ENCODE results near the gene FN1. TPM values are rescaled to one million over a fixed set of nuclear protein-coding genes. Genes with fewer than 3 reads are reported as not detected.

FN1 gene
- polyA plus RNA-seq, 1 of the 3 experiments (the other 2 are of a cell fraction): 1,671 TPM

DNA sequence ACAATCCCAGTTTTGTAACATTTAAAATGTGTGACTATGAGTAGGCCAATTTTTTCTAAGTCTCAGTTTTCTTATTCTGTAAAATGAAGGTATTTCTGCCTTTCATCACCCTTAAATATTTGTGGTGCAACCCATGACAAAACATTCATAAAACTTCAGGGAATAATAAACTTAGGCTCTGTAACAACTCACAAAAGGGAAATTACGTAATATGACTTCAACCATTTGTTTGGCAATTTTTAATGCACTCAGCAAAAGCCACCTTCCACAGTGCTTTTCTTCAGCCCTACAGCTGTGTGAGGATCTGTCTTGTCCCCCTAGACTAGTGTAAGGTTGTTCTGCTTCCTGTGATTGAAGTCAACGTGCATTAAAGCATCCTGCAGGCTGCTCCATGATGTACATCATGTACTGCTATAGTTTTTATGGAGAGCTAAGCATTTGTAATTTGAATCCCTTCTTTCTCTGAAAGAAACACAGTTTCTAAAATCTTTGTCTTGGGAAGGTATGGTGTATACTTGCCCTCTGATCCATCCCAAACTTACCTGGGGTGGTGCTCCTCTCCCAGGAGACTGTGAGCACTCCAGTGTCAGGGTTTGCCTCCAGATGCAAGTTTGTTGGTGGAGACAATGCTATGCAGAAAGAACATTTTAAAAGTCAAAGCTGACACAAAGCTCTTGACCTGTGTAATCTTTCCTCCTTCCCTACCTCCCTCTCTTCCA, 39.1 kb downstream of the FN1 start (continued):
- TF ChIP-seq RFX5 (IDR thresholded peaks at IDR 0.05; ENCODE audit: low read length) (no peak), RAD21 (IDR thresholded peaks at IDR 0.05; ENCODE audit: low read length) (no peak), JUND (IDR thresholded peaks at IDR 0.05) (no peak), NFIC (IDR thresholded peaks at IDR 0.05; ENCODE audit: borderline replicate concordance) (no peak)

- POLR2A ChIA-PET: no interaction called here
- H3K4me1 ChIP-seq (ENCODE audit: control insufficient read depth in 1 of 2, insufficient read depth in 2 of 2, low read depth in 1 of 2, low read length in 1 of 2): peaks cover 0 to 15% of the 10 kb centered on the region in 2 experiments; a peak in 1 of 4 replicates
- H3K27me3 ChIP-seq (ENCODE audit: insufficient read depth): no peaks in the 10 kb centered on the region
- CTCF ChIA-PET: interaction anchor here (1.0 kb wide), 1 partner anchor 12 kb away, joined by 4 read pairs; no protein-coding TSS in a partner anchor
- H3K9me3 ChIP-seq: no peaks in the 10 kb centered on the region
- H3K27ac ChIP-seq (ENCODE audit: low read depth in 2 of 2, low read length in 1 of 2): peak overlapping the region in 1 of 2 experiments; percentile 23; a peak in 1 of 4 replicates
- H3F3A ChIP-seq (replicated peaks; ENCODE audit: insufficient read depth): peaks cover 92% of the 10 kb centered on the region
- H3K4me2 ChIP-seq: no peak overlapping the region
- no peak overlapping the region for H2AFZ ChIP-seq (ENCODE audit: low read depth)
- H3K36me3 ChIP-seq (replicated peaks in 1 of 2; ENCODE audit: control insufficient read depth in 1 of 2, insufficient read depth in 2 of 2, low read length in 1 of 2): peaks cover 71 to 98% of the 10 kb centered on the region in 2 experiments
- no peaks in the 10 kb centered on the region for H3K9me2 ChIP-seq
- no peak for DNase-seq
- 79% methylated on average over 5 of the region's 5 CpGs for WGBS (ENCODE audit: low lambda C conversion rate)
- peaks cover 55% of the 10 kb centered on the region for H4K20me1 ChIP-seq (ENCODE audit: insufficient read depth)
- TF ChIP-seq GATA2 (CRISPR knock-in tag; IDR thresholded peaks at IDR 0.05) (no peak), TEAD4 (IDR thresholded peaks at IDR 0.05; ENCODE audit: borderline replicate concordance, insufficient read depth) (no peak), FOXM1 (IDR thresholded peaks at IDR 0.05; ENCODE audit: low read depth) (no peak), IRF3 (IDR thresholded peaks at IDR 0.05; ENCODE audit: low read depth, low read length) (no peak), FOXJ3 (CRISPR knock-in tag; IDR thresholded peaks at IDR 0.05) (no peak), RXRA (IDR thresholded peaks at IDR 0.05; ENCODE audit: borderline replicate concordance, low read depth) (no peak), REST (IDR thresholded peaks at IDR 0.05; ENCODE audit: low read depth, low read length) (no peak), MEF2A (IDR thresholded peaks at IDR 0.05; ENCODE audit: borderline replicate concordance, low read depth) (no peak), TCF12 (IDR thresholded peaks at IDR 0.05) (no peak), YY1 (IDR thresholded peaks at IDR 0.05; ENCODE audit: low read depth) (no peak), FOSL2 (IDR thresholded peaks at IDR 0.05; ENCODE audit: borderline replicate concordance, low read depth) (no peak), EP300 (IDR thresholded peaks at IDR 0.05; ENCODE audit: borderline replicate concordance in 1 of 2, low read depth in 1 of 2, low read length in 1 of 2) (no peak)
- TF ChIP-seq, protein P1, sequence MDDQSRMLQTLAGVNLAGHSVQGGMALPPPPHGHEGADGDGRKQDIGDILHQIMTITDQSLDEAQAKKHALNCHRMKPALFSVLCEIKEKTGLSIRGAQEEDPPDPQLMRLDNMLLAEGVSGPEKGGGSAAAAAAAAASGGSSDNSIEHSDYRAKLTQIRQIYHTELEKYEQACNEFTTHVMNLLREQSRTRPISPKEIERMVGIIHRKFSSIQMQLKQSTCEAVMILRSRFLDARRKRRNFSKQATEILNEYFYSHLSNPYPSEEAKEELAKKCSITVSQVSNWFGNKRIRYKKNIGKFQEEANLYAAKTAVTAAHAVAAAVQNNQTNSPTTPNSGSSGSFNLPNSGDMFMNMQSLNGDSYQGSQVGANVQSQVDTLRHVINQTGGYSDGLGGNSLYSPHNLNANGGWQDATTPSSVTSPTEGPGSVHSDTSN (IDR thresholded peaks at IDR 0.05): no peak
- peaks cover 77% of the 10 kb centered on the region for H3K79me2 ChIP-seq (ENCODE audit: insufficient read depth)
- H3K9ac ChIP-seq: no peak overlapping the region
- H3K4me3 ChIP-seq (ENCODE audit: low read depth in 2 of 2, low read length in 1 of 2): no peak overlapping the region
Observed at GRCh38 chr2:215395687-215396460, 40.0 kb downstream of the FN1 start.

Data from SK-N-SH (cell line).